Activated CD4-positive, alpha-beta memory T cell treated with anti-CD3 and anti-CD28 coated beads, Interleukin-2, amount 10 ng/mL, durations not matched to agents 7 days and 5 days (primary cell): ENCODE results near the gene PYCR2. TPM values are rescaled to one million over a fixed set of nuclear protein-coding genes. Genes with fewer than 3 reads are reported as not detected.
A peak's percentile ranks its signal among the peaks of the same experiment; 100 is the strongest.

Experiments used
- CTCF ChIA-PET: fragments of 350-600 bp; sonication (Branson Sonifier 250); formaldehyde crosslinking; loops from one replicate; lab custom pipeline; 2021; ENCODE audit warnings: antibody characterized with exemption, inconsistent platforms; lab: Charles Lee
- POLR2A ChIA-PET: fragments of 350-600 bp; sonication (Branson Sonifier 250); formaldehyde crosslinking; loops from one replicate; lab custom pipeline; 2021; ENCODE audit warnings: antibody characterized with exemption; lab: Charles Lee
- DNase-seq: peaks from one replicate; pipeline ENCODE4 v3.0.0-alpha.2; 2020
- H3K27ac Mint-ChIP-seq: one replicate; pipeline ENCODE4 v1.8.0; 2021; ENCODE audit warnings: mild to moderate bottlenecking, mixed read lengths
- H3K27me3 Mint-ChIP-seq: one replicate; pipeline ENCODE4 v1.8.0; 2021; ENCODE audit warnings: mixed read lengths
- H3K36me3 Mint-ChIP-seq: one replicate; pipeline ENCODE4 v1.8.0; 2021; ENCODE audit warnings: low read depth, mixed read lengths
- H3K4me1 Mint-ChIP-seq: one replicate; pipeline ENCODE4 v1.8.0; 2021; ENCODE audit warnings: mixed read lengths
- H3K4me3 Mint-ChIP-seq: one replicate; pipeline ENCODE4 v1.8.0; 2021; ENCODE audit warnings: mild to moderate bottlenecking, mixed read lengths
- H3K9me3 Mint-ChIP-seq: one replicate; pipeline ENCODE4 v1.8.0; 2021; ENCODE audit warnings: mixed read lengths
- total RNA-seq, 2 experiments: library from RNA; stranded (reverse); gene quantifications; one replicate each; pipeline ENCODE4 v1.2.3, GENCODE V29; 2021

The PYCR2 gene
- total RNA-seq, 2 experiments from 2014 or later: 101 to 105 TPM

GRCh38 chr1:225911191-225912130, 12.6 kb downstream of the PYCR2 start:
- peaks cover 6% of the 10 kb centered on the region for H3K27me3 Mint-ChIP-seq
- ChIA-PET CTCF (interaction anchor here (0.6 to 2.9 kb wide), 23 partner anchors 9 to 436 kb away, joined by 3 to 33 read pairs (median 4); partner anchors contain the start of genes SRP9 and TMEM63A), POLR2A (interaction anchor here (0.8 to 1.8 kb wide), 6 partner anchors 14 to 134 kb away, joined by 3 to 12 read pairs (median 4); partner anchors contain the start of genes SRP9 and TMEM63A)
- H3K4me1 Mint-ChIP-seq: peaks cover 4% of the 10 kb centered on the region
- H3K4me3 Mint-ChIP-seq: no peak overlapping the region
- H3K27ac Mint-ChIP-seq: no peak overlapping the region
- peak; percentile 74 for DNase-seq
- no peaks in the 10 kb centered on the region for H3K9me3 Mint-ChIP-seq
- H3K36me3 Mint-ChIP-seq: no peaks in the 10 kb centered on the region

GRCh38 chr1:225909477-225909876, 14.6 kb downstream of the PYCR2 start:
- no peak overlapping the region for H3K27ac Mint-ChIP-seq
- H3K4me3 Mint-ChIP-seq: no peak overlapping the region
- H3K27me3 Mint-ChIP-seq: peaks cover 8% of the 10 kb centered on the region
- H3K36me3 Mint-ChIP-seq: no peaks in the 10 kb centered on the region
- DNase-seq: no peak
- peaks cover 4% of the 10 kb centered on the region for H3K4me1 Mint-ChIP-seq
- CTCF ChIA-PET: interaction anchor here (1.1 to 2.9 kb wide), 5 partner anchors 20 to 434 kb away, joined by 3 to 33 read pairs (median 5); partner anchors contain the start of genes SRP9 and TMEM63A
- H3K9me3 Mint-ChIP-seq: no peaks in the 10 kb centered on the region
- POLR2A ChIA-PET: interaction anchor here (1.0 to 2.1 kb wide), 2 partner anchors 13 to 132 kb away, joined by 3 to 6 read pairs; partner anchors contain the start of gene SRP9

- Mint-ChIP-seq H3K9me3 (no peaks in the 10 kb centered on the region), H3K4me3 (no peak overlapping the region), H3K27me3 (peaks cover 13% of the 10 kb centered on the region), H3K27ac (no peak overlapping the region), H3K36me3 (no peaks in the 10 kb centered on the region), H3K4me1 (peaks cover 4% of the 10 kb centered on the region)
- CTCF ChIA-PET: interaction anchor here (1.1 to 2.5 kb wide), 3 partner anchors 19 to 356 kb away, joined by 3 to 10 read pairs (median 4); partner anchors contain the start of gene SRP9
- DNase-seq: no peak
- POLR2A ChIA-PET: interaction anchor here (0.7 to 2.1 kb wide), 5 partner anchors 10 to 440 kb away, joined by 3 to 6 read pairs (median 4); partner anchors contain the start of gene SRP9
Observed at GRCh38 chr1:225908773-225909172, 15.3 kb downstream of the PYCR2 start.

GRCh38 chr1:225908013-225908640, 15.9 kb downstream of the PYCR2 start:
- CTCF ChIA-PET: interaction anchor here (1.1 to 2.5 kb wide), 2 partner anchors 18 to 130 kb away, joined by 3 to 10 read pairs; partner anchors contain the start of gene SRP9
- no peak overlapping the region for H3K27ac Mint-ChIP-seq
- POLR2A ChIA-PET: interaction anchor here (0.7 to 2.1 kb wide), 6 partner anchors 10 to 440 kb away, joined by 3 to 6 read pairs (median 4); partner anchors contain the start of genes SRP9 and TMEM63A

DNA sequence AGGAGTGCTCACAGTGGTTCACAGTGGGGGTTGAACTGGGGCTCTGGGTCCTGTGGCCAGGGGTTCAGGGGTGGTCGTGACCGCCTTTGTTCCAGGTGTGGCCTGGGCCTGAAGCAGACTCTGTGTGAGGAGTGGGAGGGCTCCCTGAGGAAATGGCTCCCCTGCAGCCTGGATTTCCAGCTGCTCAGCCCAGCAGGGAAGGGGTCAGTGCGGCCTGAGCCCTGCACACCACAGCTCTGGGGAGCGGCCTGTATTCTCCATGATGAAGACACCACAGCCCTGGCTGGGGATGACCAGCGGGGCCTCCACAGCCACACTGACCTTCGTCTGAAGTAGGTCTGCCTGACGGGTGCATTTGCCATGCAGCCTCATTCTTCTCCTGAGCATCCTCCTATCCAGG, 16.7 kb downstream of the PYCR2 start:
- Mint-ChIP-seq H3K27ac (no peak overlapping the region), H3K4me3 (no peak overlapping the region), H3K36me3 (no peaks in the 10 kb centered on the region), H3K4me1 (peaks cover 5% of the 10 kb centered on the region), H3K9me3 (no peaks in the 10 kb centered on the region), H3K27me3 (peaks cover 19% of the 10 kb centered on the region)
- POLR2A ChIA-PET: interaction anchor here (1.3 kb wide), 1 partner anchor 25 kb away, joined by 4 read pairs; the partner anchor contains the start of gene TMEM63A
- CTCF ChIA-PET: no interaction called here
- DNase-seq: no peak

More at GRCh38 chr1:225908013-225908640, 15.9 kb downstream of the PYCR2 start:
- H3K4me3 Mint-ChIP-seq: no peak overlapping the region
- H3K9me3 Mint-ChIP-seq: no peaks in the 10 kb centered on the region
- H3K4me1 Mint-ChIP-seq: peaks cover 5% of the 10 kb centered on the region
- no peak for DNase-seq
- peaks cover 17% of the 10 kb centered on the region for H3K27me3 Mint-ChIP-seq
- no peaks in the 10 kb centered on the region for H3K36me3 Mint-ChIP-seq

GRCh38 chr1:225906467-225906866, 17.6 kb downstream of the PYCR2 start:
- Mint-ChIP-seq H3K27me3 (peaks cover 19% of the 10 kb centered on the region), H3K4me1 (peaks cover 3% of the 10 kb centered on the region), H3K4me3 (no peak overlapping the region), H3K9me3 (no peaks in the 10 kb centered on the region), H3K27ac (no peak overlapping the region), H3K36me3 (no peaks in the 10 kb centered on the region)
- no peak for DNase-seq
- ChIA-PET POLR2A (interaction anchor here (1.0 to 1.6 kb wide), 5 partner anchors 9 to 462 kb away, joined by 3 to 7 read pairs (median 3); partner anchors contain the start of gene TMEM63A), CTCF (interaction anchor here (0.5 to 1.1 kb wide), 2 partner anchors 10 to 162 kb away, joined by 3 to 4 read pairs; no protein-coding TSS in a partner anchor)

DNA sequence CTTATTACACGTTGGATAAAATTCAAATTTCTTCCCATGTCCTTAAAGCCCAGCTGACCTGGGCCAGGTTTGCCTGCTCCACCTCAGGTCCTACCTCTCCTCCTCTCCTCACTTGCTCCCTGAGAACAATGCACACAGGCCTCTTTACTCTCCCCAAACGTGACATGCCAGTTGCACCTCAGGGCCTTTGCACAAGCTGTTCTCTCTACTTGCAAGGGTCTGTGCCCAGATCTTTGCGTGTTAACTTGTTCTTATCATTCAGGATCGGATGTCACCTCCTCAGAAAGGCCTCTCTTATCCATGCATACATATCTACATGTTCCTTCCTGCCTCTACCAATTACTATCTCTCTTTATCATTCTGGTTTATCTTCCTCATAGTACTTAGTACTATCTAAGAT, 20.4 kb downstream of the PYCR2 start:
- Mint-ChIP-seq H3K4me1 (peaks cover 10% of the 10 kb centered on the region), H3K36me3 (no peaks in the 10 kb centered on the region), H3K9me3 (no peaks in the 10 kb centered on the region), H3K27me3 (peaks cover 25% of the 10 kb centered on the region), H3K4me3 (no peak overlapping the region), H3K27ac (no peak overlapping the region)
- ChIA-PET CTCF (no interaction called here), POLR2A (interaction anchor here (1.2 to 2.1 kb wide), 2 partner anchors 21 kb away, joined by 4 to 9 read pairs; partner anchors contain the start of genes PYCR2 and TMEM63A)
- DNase-seq: no peak

- H3K27ac Mint-ChIP-seq: peak overlapping the region; percentile 46
- ChIA-PET CTCF (interaction anchor here (3.1 kb wide), 1 partner anchor 17 kb away, joined by 27 read pairs; the partner anchor contains the start of gene TMEM63A), POLR2A (interaction anchor here (0.9 to 3.6 kb wide), 6 partner anchors 9 to 431 kb away, joined by 3 to 83 read pairs (median 17); partner anchors contain the start of genes PYCR2, SRP9 and TMEM63A)
- H3K36me3 Mint-ChIP-seq: no peaks in the 10 kb centered on the region
- no peak for DNase-seq
- peaks cover 25% of the 10 kb centered on the region for H3K27me3 Mint-ChIP-seq
- peaks cover 38% of the 10 kb centered on the region for H3K4me1 Mint-ChIP-seq
- H3K9me3 Mint-ChIP-seq: no peaks in the 10 kb centered on the region
- H3K4me3 Mint-ChIP-seq: no peak overlapping the region
Observed at GRCh38 chr1:225899044-225899925, 24.8 kb downstream of the PYCR2 start.

GRCh38 chr1:225897595-225898514, 26.2 kb downstream of the PYCR2 start:
- Mint-ChIP-seq H3K4me1 (peaks cover 36% of the 10 kb centered on the region), H3K27me3 (peaks cover 23% of the 10 kb centered on the region), H3K36me3 (no peaks in the 10 kb centered on the region), H3K9me3 (no peaks in the 10 kb centered on the region), H3K27ac (peak overlapping the region; percentile 64), H3K4me3 (no peak overlapping the region)
- POLR2A ChIA-PET: interaction anchor here (0.5 to 3.6 kb wide), 28 partner anchors 8 to 470 kb away, joined by 3 to 83 read pairs (median 4); partner anchors contain the start of genes H3-3A, LEFTY1, PYCR2 and SDE2
- DNase-seq: no peak
- CTCF ChIA-PET: interaction anchor here (0.6 to 3.1 kb wide), 9 partner anchors 8 to 121 kb away, joined by 3 to 27 read pairs (median 4); partner anchors contain the start of genes SRP9 and TMEM63A

- Mint-ChIP-seq H3K9me3 (no peaks in the 10 kb centered on the region), H3K4me1 (peaks cover 36% of the 10 kb centered on the region)
Observed at GRCh38 chr1:225896937-225897549, 27.0 kb downstream of the PYCR2 start.

More at GRCh38 chr1:225896937-225897549, 27.0 kb downstream of the PYCR2 start:
- POLR2A ChIA-PET: interaction anchor here (0.7 to 3.6 kb wide), 24 partner anchors 8 to 470 kb away, joined by 3 to 83 read pairs (median 5); partner anchors contain the start of genes H3-3A, LEFTY1, PYCR2 and SDE2
- peak overlapping the region; percentile 64 for H3K27ac Mint-ChIP-seq
- peak overlapping the region; percentile 12 for H3K4me3 Mint-ChIP-seq
- CTCF ChIA-PET: interaction anchor here (0.6 to 3.1 kb wide), 9 partner anchors 9 to 120 kb away, joined by 3 to 27 read pairs (median 4); partner anchors contain the start of genes SRP9 and TMEM63A
- DNase-seq: peak; percentile 83
- H3K27me3 Mint-ChIP-seq: peaks cover 21% of the 10 kb centered on the region
- no peaks in the 10 kb centered on the region for H3K36me3 Mint-ChIP-seq
